Activated CD4-positive, alpha-beta memory T cell treated with anti-CD3 and anti-CD28 coated beads for 36 hours (primary cell): ENCODE data around the gene BUB1B. TPM values are rescaled to one million over a fixed set of nuclear protein-coding genes. Genes with fewer than 3 reads are reported as not detected.

Experiments
- CTCF ChIA-PET: fragments of 350-600 bp; sonication (Branson Sonifier 250); formaldehyde crosslinking; loops from one replicate; lab custom pipeline; 2021; ENCODE audit warnings: antibody characterized with exemption, inconsistent platforms; lab: Charles Lee
- POLR2A ChIA-PET: fragments of 350-600 bp; sonication (Branson Sonifier 250); formaldehyde crosslinking; loops from one replicate; lab custom pipeline; 2021; ENCODE audit warnings: antibody characterized with exemption; lab: Charles Lee
- DNase-seq: peaks from one replicate; pipeline ENCODE4 v3.0.0-alpha.2; 2020
- H3K27ac Mint-ChIP-seq: one replicate; pipeline ENCODE4 v1.8.0; 2021; ENCODE audit warnings: mixed read lengths
- H3K27me3 Mint-ChIP-seq: one replicate; pipeline ENCODE4 v1.8.0; 2021; ENCODE audit warnings: mixed read lengths
- H3K36me3 Mint-ChIP-seq: one replicate; pipeline ENCODE4 v1.8.0; 2021; ENCODE audit warnings: mixed read lengths
- H3K4me1 Mint-ChIP-seq: one replicate; pipeline ENCODE4 v1.8.0; 2021; ENCODE audit warnings: low read depth, mixed read lengths
- H3K4me3 Mint-ChIP-seq: one replicate; pipeline ENCODE4 v1.8.0; 2021; ENCODE audit warnings: mild to moderate bottlenecking, mixed read lengths
- H3K9me3 Mint-ChIP-seq: one replicate; pipeline ENCODE4 v1.8.0; 2021; ENCODE audit warnings: mixed read lengths
- intact Hi-C: fragments of 100-400 bp; cut with micrococcal nuclease; formaldehyde crosslinking; loops from one replicate; pipeline ENCODE4 v1.15.1; 2023
- total RNA-seq, 2 experiments: library from RNA; stranded (reverse); gene quantifications; one replicate each; pipeline ENCODE4 v1.2.3, GENCODE V29; 2021

The BUB1B gene
- total RNA-seq, 2 experiments from 2014 or later, result 88.8 to 96.1 TPM

GRCh38 chr15:40252438-40253166 is 91.7 kb downstream of the BUB1B start:
- intact Hi-C loops, result no loop called here
- ChIA-PET CTCF (interaction anchor here (1.1 kb wide), 1 partner anchor 21 kb away, joined by 4 read pairs; no protein-coding TSS in a partner anchor), POLR2A (no interaction called here)
- Mint-ChIP-seq H3K27me3 (peaks cover 30% of the 10 kb centered on the region), H3K4me3 (peak overlapping the region; percentile 38), H3K27ac (no peak overlapping the region), H3K9me3 (no peaks in the 10 kb centered on the region), H3K36me3 (no peaks in the 10 kb centered on the region), H3K4me1 (peaks cover 6% of the 10 kb centered on the region)
- peak; percentile 21 for DNase-seq

GRCh38 chr15:40253167-40253790 is 92.4 kb downstream of the BUB1B start:
- intact Hi-C loops, result no loop called here
- H3K27ac Mint-ChIP-seq, result no peak overlapping the region
- POLR2A ChIA-PET, result no interaction called here
- peaks cover 6% of the 10 kb centered on the region for H3K4me1 Mint-ChIP-seq
- CTCF ChIA-PET, result interaction anchor here (0.9 to 1.3 kb wide), 3 partner anchors 9 to 36 kb away, joined by 3 to 4 read pairs (median 4); no protein-coding TSS in a partner anchor
- peaks cover 30% of the 10 kb centered on the region for H3K27me3 Mint-ChIP-seq
- H3K36me3 Mint-ChIP-seq, result no peaks in the 10 kb centered on the region
- H3K4me3 Mint-ChIP-seq, result peak overlapping the region; percentile 38
- no peak for DNase-seq
- no peaks in the 10 kb centered on the region for H3K9me3 Mint-ChIP-seq

GRCh38 chr15:40254452-40254851 is 93.6 kb downstream of the BUB1B start:
- DNase-seq, result no peak
- CTCF ChIA-PET, result interaction anchor here (0.8 to 1.6 kb wide), 7 partner anchors 10 to 209 kb away, joined by 3 to 10 read pairs (median 3); no protein-coding TSS in a partner anchor
- Mint-ChIP-seq H3K9me3 (no peaks in the 10 kb centered on the region), H3K27me3 (peaks cover 30% of the 10 kb centered on the region), H3K4me3 (no peak overlapping the region), H3K36me3 (no peaks in the 10 kb centered on the region), H3K4me1 (peaks cover 6% of the 10 kb centered on the region), H3K27ac (no peak overlapping the region)
- POLR2A ChIA-PET, result no interaction called here
- intact Hi-C loops, result no loop called here

DNA sequence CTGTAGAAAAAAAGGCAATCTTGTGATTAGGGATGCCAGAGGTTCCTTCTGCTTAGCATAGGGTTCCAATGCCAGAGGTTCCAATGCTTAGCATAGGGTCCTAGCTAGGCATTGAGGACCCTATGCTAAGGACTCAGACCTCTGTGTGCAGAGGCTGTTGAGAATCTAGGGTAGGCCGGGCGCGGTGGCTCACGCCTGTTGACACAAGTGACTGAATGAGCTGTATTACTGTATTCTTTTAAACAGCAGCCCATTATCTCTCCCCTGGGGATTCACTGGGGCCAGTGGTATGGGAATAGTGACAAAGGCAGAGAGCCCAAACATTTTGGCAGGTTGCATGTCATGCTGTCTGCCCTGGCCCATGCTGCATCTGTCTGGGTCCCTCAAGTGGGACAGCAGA is 94.2 kb downstream of the BUB1B start:
- intact Hi-C loops, result no loop called here
- H3K4me1 Mint-ChIP-seq, result peaks cover 6% of the 10 kb centered on the region
- CTCF ChIA-PET, result interaction anchor here (0.8 to 1.7 kb wide), 7 partner anchors 11 to 210 kb away, joined by 3 to 10 read pairs (median 3); no protein-coding TSS in a partner anchor
- no peaks in the 10 kb centered on the region for H3K9me3 Mint-ChIP-seq
- no peak for DNase-seq
- POLR2A ChIA-PET, result no interaction called here
- no peaks in the 10 kb centered on the region for H3K36me3 Mint-ChIP-seq
- peaks cover 30% of the 10 kb centered on the region for H3K27me3 Mint-ChIP-seq
- H3K27ac Mint-ChIP-seq, result no peak overlapping the region
- no peak overlapping the region for H3K4me3 Mint-ChIP-seq

- no peaks in the 10 kb centered on the region for H3K9me3 Mint-ChIP-seq
- no peak for DNase-seq
- no peak overlapping the region for H3K27ac Mint-ChIP-seq
- POLR2A ChIA-PET, result no interaction called here
- H3K27me3 Mint-ChIP-seq, result peaks cover 22% of the 10 kb centered on the region
- CTCF ChIA-PET, result interaction anchor here (1.4 to 1.7 kb wide), 2 partner anchors 18 to 64 kb away, joined by 5 to 7 read pairs; no protein-coding TSS in a partner anchor
- intact Hi-C loops, result no loop called here
- peaks cover 6% of the 10 kb centered on the region for H3K4me1 Mint-ChIP-seq
- no peaks in the 10 kb centered on the region for H3K36me3 Mint-ChIP-seq
- H3K4me3 Mint-ChIP-seq, result no peak overlapping the region
Measured at GRCh38 chr15:40256638-40257235, 95.9 kb downstream of the BUB1B start.

GRCh38 chr15:40257656-40258450 is 97.0 kb downstream of the BUB1B start:
- Mint-ChIP-seq H3K9me3 (no peaks in the 10 kb centered on the region), H3K4me1 (peaks cover 6% of the 10 kb centered on the region), H3K4me3 (no peak overlapping the region), H3K27ac (no peak overlapping the region), H3K27me3 (peaks cover 22% of the 10 kb centered on the region), H3K36me3 (no peaks in the 10 kb centered on the region)
- intact Hi-C loops, result no loop called here
- ChIA-PET POLR2A (no interaction called here), CTCF (interaction anchor here (1.2 to 1.4 kb wide), 3 partner anchors 17 to 21 kb away, joined by 3 to 7 read pairs (median 5); no protein-coding TSS in a partner anchor)
- no peak for DNase-seq

- peaks cover 16% of the 10 kb centered on the region for H3K27me3 Mint-ChIP-seq
- CTCF ChIA-PET, result interaction anchor here (1.2 to 1.3 kb wide), 2 partner anchors 16 to 21 kb away, joined by 3 to 5 read pairs; no protein-coding TSS in a partner anchor
- H3K9me3 Mint-ChIP-seq, result no peaks in the 10 kb centered on the region
- H3K36me3 Mint-ChIP-seq, result no peaks in the 10 kb centered on the region
- no peak overlapping the region for H3K4me3 Mint-ChIP-seq
- DNase-seq, result no peak
- H3K27ac Mint-ChIP-seq, result no peak overlapping the region
- POLR2A ChIA-PET, result no interaction called here
- intact Hi-C loops, result no loop called here
- H3K4me1 Mint-ChIP-seq, result no peaks in the 10 kb centered on the region
Measured at GRCh38 chr15:40258544-40258943, 97.7 kb downstream of the BUB1B start.

DNA sequence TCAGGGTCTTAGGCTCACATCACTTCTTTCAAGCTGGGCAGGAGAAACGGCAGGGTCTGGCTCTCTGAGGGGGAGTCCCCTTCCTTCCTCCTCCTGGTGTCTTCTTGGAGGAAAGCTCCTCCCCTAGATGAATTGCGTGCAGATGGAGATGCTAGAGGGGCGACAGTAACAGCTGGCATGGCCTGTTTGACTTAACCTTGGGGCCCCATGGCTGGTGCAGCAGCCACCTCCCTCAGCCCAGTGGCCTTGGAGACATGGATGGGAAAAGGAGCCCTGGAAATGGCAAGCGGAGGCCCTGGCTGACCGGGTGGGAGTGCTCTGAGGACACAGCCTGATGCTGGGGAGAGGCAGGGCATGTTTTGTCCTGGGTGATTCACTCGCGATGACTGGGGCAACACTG is 98.2 kb downstream of the BUB1B start:
- H3K4me3 Mint-ChIP-seq, result no peak overlapping the region
- H3K9me3 Mint-ChIP-seq, result no peaks in the 10 kb centered on the region
- CTCF ChIA-PET, result interaction anchor here (1.2 to 1.3 kb wide), 2 partner anchors 16 to 20 kb away, joined by 3 to 5 read pairs; no protein-coding TSS in a partner anchor
- no peaks in the 10 kb centered on the region for H3K36me3 Mint-ChIP-seq
- no peak for DNase-seq
- POLR2A ChIA-PET, result no interaction called here
- no peak overlapping the region for H3K27ac Mint-ChIP-seq
- H3K4me1 Mint-ChIP-seq, result no peaks in the 10 kb centered on the region
- intact Hi-C loops, result no loop called here
- H3K27me3 Mint-ChIP-seq, result peaks cover 12% of the 10 kb centered on the region

DNA sequence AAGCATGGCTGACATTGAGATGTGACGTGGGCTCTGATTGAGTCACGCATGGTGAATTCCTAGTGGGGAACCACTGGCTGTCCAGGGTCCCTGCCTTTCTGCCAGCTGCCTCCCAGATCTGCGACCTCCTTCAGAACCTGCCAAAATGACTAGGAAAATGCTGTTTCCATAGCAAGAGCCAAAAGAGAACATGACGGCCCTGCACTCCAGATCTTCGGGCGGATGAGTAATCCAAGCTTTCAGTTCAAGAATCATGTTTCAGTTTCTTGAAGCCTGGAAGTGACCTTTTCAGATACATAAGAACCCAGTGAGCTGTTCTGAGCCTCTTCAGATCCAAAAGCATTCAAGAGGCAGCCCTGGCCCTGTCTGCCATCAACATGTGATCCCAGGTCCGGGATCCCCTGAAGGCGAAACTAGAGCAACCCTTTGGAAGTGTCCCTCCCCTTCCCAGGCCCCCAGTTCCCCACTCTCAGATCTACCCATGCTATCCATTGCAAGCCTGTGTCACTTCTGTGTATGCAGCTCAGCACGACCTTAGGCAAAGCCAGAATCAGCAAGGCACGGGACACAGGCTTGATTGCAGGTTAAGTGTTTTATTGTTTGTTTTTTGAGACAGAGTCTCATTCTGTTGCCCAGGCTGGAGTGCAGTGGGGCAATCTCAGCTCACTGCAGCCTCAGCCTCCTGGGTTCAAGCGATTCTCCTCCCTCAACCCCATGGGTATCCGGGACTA is 102.3 kb downstream of the BUB1B start:
- Mint-ChIP-seq H3K27me3 (no peaks in the 10 kb centered on the region), H3K4me3 (no peak overlapping the region), H3K4me1 (no peaks in the 10 kb centered on the region), H3K27ac (no peak overlapping the region), H3K9me3 (no peaks in the 10 kb centered on the region), H3K36me3 (no peaks in the 10 kb centered on the region)
- no peak for DNase-seq
- intact Hi-C loops, result no loop called here
- ChIA-PET CTCF (interaction anchor here (0.6 to 6.7 kb wide), 5 partner anchors 10 to 56 kb away, joined by 3 to 64 read pairs (median 3); no protein-coding TSS in a partner anchor), POLR2A (no interaction called here)

DNA sequence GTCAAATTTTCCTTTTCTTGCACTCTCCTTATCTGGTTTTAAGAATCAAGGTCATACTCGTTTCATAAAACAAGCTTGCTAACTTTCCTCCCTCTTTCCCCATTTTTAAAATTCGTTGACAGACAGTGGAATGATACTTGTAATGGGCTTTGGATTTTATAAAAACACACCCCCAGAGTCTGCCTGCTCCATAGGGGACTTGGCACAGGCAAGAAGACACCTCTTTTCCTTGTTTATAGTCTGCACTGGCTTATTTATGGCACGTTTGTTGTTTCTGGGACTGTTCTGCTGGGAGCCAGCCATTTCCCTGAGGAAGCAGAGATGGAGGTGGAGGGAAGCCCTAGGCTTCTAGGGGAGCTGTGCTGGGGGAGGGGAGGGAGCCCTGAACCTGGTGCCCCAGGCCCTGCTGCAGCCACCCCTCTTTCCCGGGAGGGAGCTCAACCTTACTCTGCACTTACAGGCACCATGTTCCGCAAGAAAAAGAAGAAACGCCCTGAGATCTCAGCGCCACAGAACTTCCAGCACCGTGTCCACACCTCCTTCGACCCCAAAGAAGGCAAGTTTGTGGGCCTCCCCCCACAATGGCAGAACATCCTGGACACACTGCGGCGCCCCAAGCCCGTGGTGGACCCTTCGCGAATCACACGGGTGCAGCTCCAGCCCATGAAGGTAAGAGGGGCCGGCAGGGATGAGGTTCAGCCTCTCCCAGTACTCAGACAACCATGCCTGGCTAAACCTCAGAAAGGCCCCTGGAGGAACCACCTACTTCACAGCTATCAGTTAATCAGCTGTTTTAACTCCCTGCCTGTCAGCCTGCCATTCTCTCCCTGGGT is 103.7 kb downstream of the BUB1B start:
- H3K4me3 Mint-ChIP-seq, result no peak overlapping the region
- ChIA-PET CTCF (interaction anchor here (1.0 to 6.7 kb wide), 3 partner anchors 9 to 47 kb away, joined by 6 to 64 read pairs (median 6); no protein-coding TSS in a partner anchor), POLR2A (no interaction called here)
- DNase-seq, result no peak
- H3K4me1 Mint-ChIP-seq, result no peaks in the 10 kb centered on the region
- intact Hi-C loops, result no loop called here
- H3K36me3 Mint-ChIP-seq, result no peaks in the 10 kb centered on the region
- H3K27me3 Mint-ChIP-seq, result no peaks in the 10 kb centered on the region
- no peak overlapping the region for H3K27ac Mint-ChIP-seq
- H3K9me3 Mint-ChIP-seq, result no peaks in the 10 kb centered on the region
